WTC11 (cell line): ENCODE results near the gene MYO19. TPM values are rescaled to one million over a fixed set of nuclear protein-coding genes. Genes with fewer than 3 reads are reported as not detected.

Experiments used
- ATAC-seq: fragments of 200-7000 bp; cut with Tn5 transposase; 2 replicates; pipeline ENCODE4 v1.10.0; 2021; ENCODE audit warnings: mild to moderate bottlenecking, moderate library complexity
- CTCF ChIA-PET: fragments of 300-600 bp; sonication (Branson Sonifier 250); formaldehyde crosslinking; loops from one replicate; lab custom pipeline; 2021; ENCODE audit warnings: antibody characterized with exemption; lab: Charles Lee
- POLR2A ChIA-PET: fragments of 350-600 bp; sonication (Branson Sonifier 250); formaldehyde crosslinking; loops from one replicate; lab custom pipeline; 2021; ENCODE audit warnings: antibody characterized with exemption; lab: Charles Lee
- DNase-seq: peaks from one replicate; pipeline ENCODE4 v3.0.0; 2021; ENCODE audit warnings: low spot score
- H3K27ac Mint-ChIP-seq: 2 replicates; pipeline ENCODE4 v1.8.0; 2021; ENCODE audit warnings: mixed read lengths
- H3K27me3 Mint-ChIP-seq: 2 replicates; pipeline ENCODE4 v1.8.0; 2021; ENCODE audit warnings: low read depth, mild to moderate bottlenecking, moderate library complexity, mixed read lengths
- H3K36me3 Mint-ChIP-seq: 2 replicates; pipeline ENCODE4 v1.8.0; 2021; ENCODE audit warnings: mixed read lengths
- H3K4me1 Mint-ChIP-seq: 2 replicates; pipeline ENCODE4 v1.8.0; 2022; ENCODE audit warnings: mixed read lengths
- H3K4me3 Mint-ChIP-seq: 2 replicates; pipeline ENCODE4 v1.8.0; 2021; ENCODE audit warnings: mild to moderate bottlenecking, moderate library complexity, mixed read lengths
- H3K9me3 Mint-ChIP-seq: 2 replicates; pipeline ENCODE4 v1.8.0; 2021; ENCODE audit warnings: mixed read lengths
- CREM ChIP-seq: sonication (generic); formaldehyde crosslinking; IDR thresholded peaks from 2 replicates; pipeline ENCODE4 v1.8.1; 2022; ENCODE audit warnings: mild to moderate bottlenecking, missing genetic modification reagents, moderate library complexity
- ETV6 ChIP-seq: sonication (generic); formaldehyde crosslinking; IDR thresholded peaks from 2 replicates; pipeline ENCODE4 v1.8.1; 2022; ENCODE audit warnings: mild to moderate bottlenecking, missing genetic modification reagents
- JUN ChIP-seq: sonication (generic); formaldehyde crosslinking; IDR thresholded peaks from 2 replicates; pipeline ENCODE4 v1.8.0; 2023; ENCODE audit warnings: mild to moderate bottlenecking, missing genetic modification reagents
- NR1H2 ChIP-seq: sonication (generic); formaldehyde crosslinking; IDR thresholded peaks from 2 replicates; pipeline ENCODE4 v1.9.0; 2021; ENCODE audit warnings: mild to moderate bottlenecking, moderate library complexity, missing genetic modification reagents
- SMAD3 ChIP-seq: sonication (generic); formaldehyde crosslinking; IDR thresholded peaks from 2 replicates; pipeline ENCODE4 v1.8.0; 2022; ENCODE audit warnings: missing genetic modification reagents, mild to moderate bottlenecking, borderline replicate concordance
- TEAD1 ChIP-seq: sonication (generic); formaldehyde crosslinking; IDR thresholded peaks from 2 replicates; pipeline ENCODE4 v1.8.0; 2022; ENCODE audit warnings: mild to moderate bottlenecking, missing genetic modification reagents
- ZNF219 ChIP-seq: sonication (generic); formaldehyde crosslinking; IDR thresholded peaks from 2 replicates; pipeline ENCODE4 v1.8.0; 2023; ENCODE audit warnings: missing genetic modification reagents, mild to moderate bottlenecking, borderline replicate concordance
- ZNF396 ChIP-seq: fragments of 250-450 bp; sonication (Bioruptor Pico); IDR thresholded peaks from 2 replicates; pipeline ENCODE4 v1.8.0; 2021; ENCODE audit warnings: mild to moderate bottlenecking, moderate library complexity, borderline replicate concordance
- ZNF416 ChIP-seq: fragments of 250-450 bp; sonication (Bioruptor Pico); IDR thresholded peaks from 2 replicates; pipeline ENCODE4 v1.9.0; 2021; ENCODE audit warnings: mild to moderate bottlenecking, inconsistent platforms
- ZNF423 ChIP-seq: fragments of 250-450 bp; sonication (Bioruptor Pico); IDR thresholded peaks from 2 replicates; pipeline ENCODE4 v2.1.2; 2022; ENCODE audit warnings: mild to moderate bottlenecking, moderate library complexity
- total RNA-seq: library from RNA; stranded (reverse); gene quantifications from 3 replicates; pipeline ENCODE4 v1.2.3, GENCODE V29; 2021
- TF ChIP-seq, protein P1 (sequence below): sonication (generic); formaldehyde crosslinking; IDR thresholded peaks from 2 replicates; pipeline ENCODE4 v1.8.1; 2023; ENCODE audit warnings: mild to moderate bottlenecking, missing genetic modification reagents
- TF ChIP-seq, protein P2 (sequence below): fragments of 200-600 bp; IDR thresholded peaks from 2 replicates; pipeline ENCODE4 v1.8.0; 2022; ENCODE audit warnings: antibody characterized with exemption
- TF ChIP-seq, protein P3 (sequence below): fragments of 250-450 bp; sonication (Bioruptor Pico); IDR thresholded peaks from 2 replicates; pipeline ENCODE4 v1.9.0; 2021; ENCODE audit warnings: mild to moderate bottlenecking
- TF ChIP-seq, protein P4 (sequence below): sonication (generic); formaldehyde crosslinking; IDR thresholded peaks from 2 replicates; pipeline ENCODE4 v1.8.1; 2023; ENCODE audit warnings: mild to moderate bottlenecking, missing genetic modification reagents
- TF ChIP-seq, protein P5 (sequence below): sonication (generic); formaldehyde crosslinking; IDR thresholded peaks from 2 replicates; pipeline ENCODE4 v1.8.0; 2023; ENCODE audit warnings: missing genetic modification reagents, mild to moderate bottlenecking, borderline replicate concordance
- TF ChIP-seq, protein P6 (sequence below): sonication (generic); formaldehyde crosslinking; IDR thresholded peaks from 2 replicates; pipeline ENCODE4 v1.8.1; 2023; ENCODE audit warnings: mild to moderate bottlenecking, moderate library complexity, missing genetic modification reagents

The MYO19 gene
- total RNA-seq, 1 experiment from 2014 or later = 146 TPM

DNA sequence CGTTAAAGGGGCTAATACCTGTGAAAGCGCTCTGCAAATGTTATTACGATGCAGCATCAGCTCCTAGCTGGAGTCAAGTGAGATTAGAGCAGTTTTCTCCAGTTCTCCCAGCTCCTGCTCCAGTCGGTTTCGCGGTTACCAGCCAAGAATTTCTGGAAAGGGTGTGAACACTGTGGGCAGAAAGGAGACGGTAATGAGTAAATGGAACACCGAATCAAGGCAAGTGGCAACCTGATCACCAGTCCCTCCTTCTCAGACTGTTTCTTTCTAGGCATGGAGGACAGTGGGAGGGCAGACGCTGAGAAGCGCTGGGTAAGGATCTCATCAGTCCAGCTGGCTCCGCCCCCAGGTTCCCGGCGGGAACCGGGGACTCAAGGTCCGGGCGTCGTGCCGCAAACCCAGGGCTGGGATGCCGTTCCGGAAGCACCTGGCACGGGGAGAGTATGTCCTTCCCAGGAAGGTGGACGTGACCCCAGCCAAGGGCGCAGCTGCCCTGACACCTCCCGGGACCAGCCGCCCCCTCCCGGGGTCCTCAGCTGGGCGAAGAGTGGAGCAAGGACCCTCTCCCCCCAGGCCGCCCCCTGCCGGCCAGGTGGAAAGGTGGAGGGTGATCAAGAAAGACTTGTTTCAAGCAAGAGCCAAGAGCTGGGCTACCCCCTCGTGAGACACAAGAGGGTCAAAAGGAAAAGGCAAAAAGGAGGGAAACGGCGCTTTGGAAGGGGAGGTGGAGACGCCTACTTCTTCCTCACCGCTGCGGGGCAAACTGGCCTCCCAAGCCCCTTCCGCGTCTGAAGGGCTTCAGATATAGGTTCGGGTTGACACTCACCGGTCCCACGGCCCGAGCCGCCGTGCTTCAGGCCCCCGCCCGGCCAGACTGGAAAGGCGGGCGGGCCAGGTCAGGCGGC is 481 bp downstream of the MYO19 start:
- POLR2A ChIA-PET = interaction anchor here (0.7 to 2.7 kb wide), 5 partner anchors 10 to 69 kb away, joined by 3 to 37 read pairs (median 5); partner anchors contain the start of genes DHRS11 and GGNBP2
- Mint-ChIP-seq H3K4me1 (peaks cover 13% of the 10 kb centered on the region), H3K27me3 (no peaks in the 10 kb centered on the region), H3K9me3 (no peaks in the 10 kb centered on the region), H3K36me3 (peaks cover 45% of the 10 kb centered on the region), H3K4me3 (peak overlapping the region; percentile 95), H3K27ac (peak overlapping the region; percentile 92)
- DNase-seq (peak; percentile 75), ATAC-seq (peak; percentile 60)
- CTCF ChIA-PET = interaction anchor here (0.5 to 3.0 kb wide), 19 partner anchors 10 to 726 kb away, joined by 3 to 40 read pairs (median 4); partner anchors contain the start of genes GGNBP2, TAF15 and ZNHIT3
- TF ChIP-seq NR1H2 (CRISPR knock-in tag) (0 out of 2 replicates have a peak, but pooled peaks have one; percentile 37), CREM (CRISPR knock-in tag) (0 out of 2 replicates have a peak, but pooled peaks have one; percentile 56), ZNF396 (CRISPR knock-in tag) (no peak), TEAD1 (CRISPR knock-in tag) (peak; percentile 54; the same call in 1 of the 2 replicates), JUN (CRISPR knock-in tag) (0 out of 2 replicates have a peak, but pooled peaks have one; percentile 24), ZNF423 (CRISPR knock-in tag) (0 out of 2 replicates have a peak, but pooled peaks have one; percentile 6), ZNF219 (peak; percentile 65; the same call in 1 of the 2 replicates), ZNF416 (CRISPR knock-in tag) (0 out of 2 replicates have a peak, but pooled peaks have one; percentile 4), ETV6 (CRISPR knock-in tag) (no peak), SMAD3 (CRISPR knock-in tag) (peak; percentile 62; the same call in 1 of the 2 replicates)
- TF ChIP-seq, protein P1, sequence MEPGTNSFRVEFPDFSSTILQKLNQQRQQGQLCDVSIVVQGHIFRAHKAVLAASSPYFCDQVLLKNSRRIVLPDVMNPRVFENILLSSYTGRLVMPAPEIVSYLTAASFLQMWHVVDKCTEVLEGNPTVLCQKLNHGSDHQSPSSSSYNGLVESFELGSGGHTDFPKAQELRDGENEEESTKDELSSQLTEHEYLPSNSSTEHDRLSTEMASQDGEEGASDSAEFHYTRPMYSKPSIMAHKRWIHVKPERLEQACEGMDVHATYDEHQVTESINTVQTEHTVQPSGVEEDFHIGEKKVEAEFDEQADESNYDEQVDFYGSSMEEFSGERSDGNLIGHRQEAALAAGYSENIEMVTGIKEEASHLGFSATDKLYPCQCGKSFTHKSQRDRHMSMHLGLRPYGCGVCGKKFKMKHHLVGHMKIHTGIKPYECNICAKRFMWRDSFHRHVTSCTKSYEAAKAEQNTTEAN (CRISPR knock-in tag) = no peak
- TF ChIP-seq, protein P2, sequence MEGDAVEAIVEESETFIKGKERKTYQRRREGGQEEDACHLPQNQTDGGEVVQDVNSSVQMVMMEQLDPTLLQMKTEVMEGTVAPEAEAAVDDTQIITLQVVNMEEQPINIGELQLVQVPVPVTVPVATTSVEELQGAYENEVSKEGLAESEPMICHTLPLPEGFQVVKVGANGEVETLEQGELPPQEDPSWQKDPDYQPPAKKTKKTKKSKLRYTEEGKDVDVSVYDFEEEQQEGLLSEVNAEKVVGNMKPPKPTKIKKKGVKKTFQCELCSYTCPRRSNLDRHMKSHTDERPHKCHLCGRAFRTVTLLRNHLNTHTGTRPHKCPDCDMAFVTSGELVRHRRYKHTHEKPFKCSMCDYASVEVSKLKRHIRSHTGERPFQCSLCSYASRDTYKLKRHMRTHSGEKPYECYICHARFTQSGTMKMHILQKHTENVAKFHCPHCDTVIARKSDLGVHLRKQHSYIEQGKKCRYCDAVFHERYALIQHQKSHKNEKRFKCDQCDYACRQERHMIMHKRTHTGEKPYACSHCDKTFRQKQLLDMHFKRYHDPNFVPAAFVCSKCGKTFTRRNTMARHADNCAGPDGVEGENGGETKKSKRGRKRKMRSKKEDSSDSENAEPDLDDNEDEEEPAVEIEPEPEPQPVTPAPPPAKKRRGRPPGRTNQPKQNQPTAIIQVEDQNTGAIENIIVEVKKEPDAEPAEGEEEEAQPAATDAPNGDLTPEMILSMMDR = peak; percentile 70
- TF ChIP-seq, protein P3, sequence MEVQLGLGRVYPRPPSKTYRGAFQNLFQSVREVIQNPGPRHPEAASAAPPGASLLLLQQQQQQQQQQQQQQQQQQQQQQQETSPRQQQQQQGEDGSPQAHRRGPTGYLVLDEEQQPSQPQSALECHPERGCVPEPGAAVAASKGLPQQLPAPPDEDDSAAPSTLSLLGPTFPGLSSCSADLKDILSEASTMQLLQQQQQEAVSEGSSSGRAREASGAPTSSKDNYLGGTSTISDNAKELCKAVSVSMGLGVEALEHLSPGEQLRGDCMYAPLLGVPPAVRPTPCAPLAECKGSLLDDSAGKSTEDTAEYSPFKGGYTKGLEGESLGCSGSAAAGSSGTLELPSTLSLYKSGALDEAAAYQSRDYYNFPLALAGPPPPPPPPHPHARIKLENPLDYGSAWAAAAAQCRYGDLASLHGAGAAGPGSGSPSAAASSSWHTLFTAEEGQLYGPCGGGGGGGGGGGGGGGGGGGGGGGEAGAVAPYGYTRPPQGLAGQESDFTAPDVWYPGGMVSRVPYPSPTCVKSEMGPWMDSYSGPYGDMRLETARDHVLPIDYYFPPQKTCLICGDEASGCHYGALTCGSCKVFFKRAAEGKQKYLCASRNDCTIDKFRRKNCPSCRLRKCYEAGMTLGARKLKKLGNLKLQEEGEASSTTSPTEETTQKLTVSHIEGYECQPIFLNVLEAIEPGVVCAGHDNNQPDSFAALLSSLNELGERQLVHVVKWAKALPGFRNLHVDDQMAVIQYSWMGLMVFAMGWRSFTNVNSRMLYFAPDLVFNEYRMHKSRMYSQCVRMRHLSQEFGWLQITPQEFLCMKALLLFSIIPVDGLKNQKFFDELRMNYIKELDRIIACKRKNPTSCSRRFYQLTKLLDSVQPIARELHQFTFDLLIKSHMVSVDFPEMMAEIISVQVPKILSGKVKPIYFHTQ (CRISPR knock-in tag) = 0 out of 2 replicates have a peak, but pooled peaks have one; percentile 62
- TF ChIP-seq, protein P4, sequence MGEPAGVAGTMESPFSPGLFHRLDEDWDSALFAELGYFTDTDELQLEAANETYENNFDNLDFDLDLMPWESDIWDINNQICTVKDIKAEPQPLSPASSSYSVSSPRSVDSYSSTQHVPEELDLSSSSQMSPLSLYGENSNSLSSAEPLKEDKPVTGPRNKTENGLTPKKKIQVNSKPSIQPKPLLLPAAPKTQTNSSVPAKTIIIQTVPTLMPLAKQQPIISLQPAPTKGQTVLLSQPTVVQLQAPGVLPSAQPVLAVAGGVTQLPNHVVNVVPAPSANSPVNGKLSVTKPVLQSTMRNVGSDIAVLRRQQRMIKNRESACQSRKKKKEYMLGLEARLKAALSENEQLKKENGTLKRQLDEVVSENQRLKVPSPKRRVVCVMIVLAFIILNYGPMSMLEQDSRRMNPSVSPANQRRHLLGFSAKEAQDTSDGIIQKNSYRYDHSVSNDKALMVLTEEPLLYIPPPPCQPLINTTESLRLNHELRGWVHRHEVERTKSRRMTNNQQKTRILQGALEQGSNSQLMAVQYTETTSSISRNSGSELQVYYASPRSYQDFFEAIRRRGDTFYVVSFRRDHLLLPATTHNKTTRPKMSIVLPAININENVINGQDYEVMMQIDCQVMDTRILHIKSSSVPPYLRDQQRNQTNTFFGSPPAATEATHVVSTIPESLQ = no peak
- TF ChIP-seq, protein P5, sequence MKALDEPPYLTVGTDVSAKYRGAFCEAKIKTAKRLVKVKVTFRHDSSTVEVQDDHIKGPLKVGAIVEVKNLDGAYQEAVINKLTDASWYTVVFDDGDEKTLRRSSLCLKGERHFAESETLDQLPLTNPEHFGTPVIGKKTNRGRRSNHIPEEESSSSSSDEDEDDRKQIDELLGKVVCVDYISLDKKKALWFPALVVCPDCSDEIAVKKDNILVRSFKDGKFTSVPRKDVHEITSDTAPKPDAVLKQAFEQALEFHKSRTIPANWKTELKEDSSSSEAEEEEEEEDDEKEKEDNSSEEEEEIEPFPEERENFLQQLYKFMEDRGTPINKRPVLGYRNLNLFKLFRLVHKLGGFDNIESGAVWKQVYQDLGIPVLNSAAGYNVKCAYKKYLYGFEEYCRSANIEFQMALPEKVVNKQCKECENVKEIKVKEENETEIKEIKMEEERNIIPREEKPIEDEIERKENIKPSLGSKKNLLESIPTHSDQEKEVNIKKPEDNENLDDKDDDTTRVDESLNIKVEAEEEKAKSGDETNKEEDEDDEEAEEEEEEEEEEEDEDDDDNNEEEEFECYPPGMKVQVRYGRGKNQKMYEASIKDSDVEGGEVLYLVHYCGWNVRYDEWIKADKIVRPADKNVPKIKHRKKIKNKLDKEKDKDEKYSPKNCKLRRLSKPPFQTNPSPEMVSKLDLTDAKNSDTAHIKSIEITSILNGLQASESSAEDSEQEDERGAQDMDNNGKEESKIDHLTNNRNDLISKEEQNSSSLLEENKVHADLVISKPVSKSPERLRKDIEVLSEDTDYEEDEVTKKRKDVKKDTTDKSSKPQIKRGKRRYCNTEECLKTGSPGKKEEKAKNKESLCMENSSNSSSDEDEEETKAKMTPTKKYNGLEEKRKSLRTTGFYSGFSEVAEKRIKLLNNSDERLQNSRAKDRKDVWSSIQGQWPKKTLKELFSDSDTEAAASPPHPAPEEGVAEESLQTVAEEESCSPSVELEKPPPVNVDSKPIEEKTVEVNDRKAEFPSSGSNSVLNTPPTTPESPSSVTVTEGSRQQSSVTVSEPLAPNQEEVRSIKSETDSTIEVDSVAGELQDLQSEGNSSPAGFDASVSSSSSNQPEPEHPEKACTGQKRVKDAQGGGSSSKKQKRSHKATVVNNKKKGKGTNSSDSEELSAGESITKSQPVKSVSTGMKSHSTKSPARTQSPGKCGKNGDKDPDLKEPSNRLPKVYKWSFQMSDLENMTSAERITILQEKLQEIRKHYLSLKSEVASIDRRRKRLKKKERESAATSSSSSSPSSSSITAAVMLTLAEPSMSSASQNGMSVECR = 0 out of 2 replicates have a peak, but pooled peaks have one; percentile 24
- TF ChIP-seq, protein P6, sequence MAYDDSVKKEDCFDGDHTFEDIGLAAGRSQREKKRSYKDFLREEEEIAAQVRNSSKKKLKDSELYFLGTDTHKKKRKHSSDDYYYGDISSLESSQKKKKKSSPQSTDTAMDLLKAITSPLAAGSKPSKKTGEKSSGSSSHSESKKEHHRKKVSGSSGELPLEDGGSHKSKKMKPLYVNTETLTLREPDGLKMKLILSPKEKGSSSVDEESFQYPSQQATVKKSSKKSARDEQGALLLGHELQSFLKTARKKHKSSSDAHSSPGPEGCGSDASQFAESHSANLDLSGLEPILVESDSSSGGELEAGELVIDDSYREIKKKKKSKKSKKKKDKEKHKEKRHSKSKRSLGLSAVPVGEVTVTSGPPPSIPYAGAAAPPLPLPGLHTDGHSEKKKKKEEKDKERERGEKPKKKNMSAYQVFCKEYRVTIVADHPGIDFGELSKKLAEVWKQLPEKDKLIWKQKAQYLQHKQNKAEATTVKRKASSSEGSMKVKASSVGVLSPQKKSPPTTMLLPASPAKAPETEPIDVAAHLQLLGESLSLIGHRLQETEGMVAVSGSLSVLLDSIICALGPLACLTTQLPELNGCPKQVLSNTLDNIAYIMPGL (CRISPR knock-in tag) = peak; percentile 65
